HepG2 (cell line): ENCODE data around the gene RNF213. TPM values are rescaled to one million over a fixed set of nuclear protein-coding genes. Genes with fewer than 3 reads are reported as not detected.
A peak's percentile ranks its signal among the peaks of the same experiment; 100 is the strongest.

Source experiments
- ATAC-seq: fragments of 200-7000 bp; cut with Tn5 transposase; 3 replicates; pipeline ENCODE4 v1.9.1; 2020; ENCODE audit warnings: mild to moderate bottlenecking, moderate library complexity
- BruUV-seq: library from RNA; stranded (reverse); fragments of 400-500 nt; replicated peaks from 2 replicates; lab custom pipeline; 2021; lab: Mats Ljungman, UMichigan
- CTCF ChIA-PET: fragments of 300-600 bp; formaldehyde crosslinking; extraction: SDS; loops from one replicate; lab custom pipeline; 2021; ENCODE audit warnings: low total read pairs, inconsistent platforms, low intra/inter-chr PET ratio; lab: Yijun Ruan, JAX
- POLR2A ChIA-PET: fragments of 350-600 bp; sonication (Branson Sonifier 250); formaldehyde crosslinking; loops from one replicate; lab custom pipeline; 2020; ENCODE audit warnings: antibody characterized with exemption, inconsistent platforms; lab: Yijun Ruan, JAX
- DNase-seq: peaks from one replicate; pipeline ENCODE4 v3.0.0-alpha.2; 2015; ENCODE audit warnings: low spot score
- FAIRE-seq: peaks from 3 replicates; lab custom pipeline; 2011; peaks lifted over from hg19 to GRCh38; lab: Jason Lieb, UNC
- H2AFZ ChIP-seq: one replicate; pipeline ENCODE4 v1.6.1; 2011; ENCODE audit warnings: low read length, inconsistent platforms
- H3K27ac ChIP-seq: fragments of 300-600 bp; 3 replicates; pipeline ENCODE4 v1.8.0; 2011; ENCODE audit warnings: mixed run types, mild to moderate bottlenecking, mixed read lengths, low read length, inconsistent platforms; ENCODE audit not compliant: insufficient read depth; ENCODE audit errors: extremely low read length
- H3K27me3 ChIP-seq, 2 experiments: fragments of 200-600 bp in 1 of 2; 2 replicates in 1 of 2; 3 replicates in 1 of 2; pipeline versions ENCODE4 v1.6.0 to v1.8.0; 2011; ENCODE audit warnings: low read length in 2 of 2, mild to moderate bottlenecking in 2 of 2, moderate library complexity in 2 of 2, inconsistent platforms in 1 of 2; ENCODE audit not compliant: insufficient read depth in 2 of 2, control insufficient read depth in 1 of 2
- H3K36me3 ChIP-seq, 2 experiments: fragments of 200-600 bp in 1 of 2; replicated peaks in 1 of 2; 2 replicates in 1 of 2; 3 replicates in 1 of 2; pipeline versions ENCODE4 v1.5.1 to v1.8.0; 2011; ENCODE audit warnings: low read length in 2 of 2, inconsistent platforms in 1 of 2; ENCODE audit not compliant: insufficient read depth in 2 of 2, control insufficient read depth in 1 of 2
- H3K4me1 ChIP-seq: 2 replicates; pipeline ENCODE4 v1.5.1; 2012; ENCODE audit warnings: low read length, inconsistent platforms; ENCODE audit not compliant: insufficient read depth
- H3K4me2 ChIP-seq: 2 replicates; pipeline ENCODE4 v1.6.0; 2011; ENCODE audit warnings: low read depth, low read length, inconsistent platforms
- H3K4me3 ChIP-seq, 3 experiments: fragments of 200-600 bp in 1 of 3; sonication (generic), shearing (Covaris generic) in 1 of 3; replicated peaks in 1 of 3; 2 replicates each; pipeline ENCODE4 v1.5.1; 2011 to 2016; ENCODE audit warnings: low read length in 3 of 3, inconsistent platforms in 2 of 3, low read depth in 2 of 3, mild to moderate bottlenecking in 2 of 3, control low read depth in 1 of 3, mixed read lengths in 1 of 3; ENCODE audit not compliant: insufficient read depth in 1 of 3
- H3K79me2 ChIP-seq: one replicate; pipeline ENCODE4 v1.6.1; 2011; ENCODE audit warnings: low read length, inconsistent platforms; ENCODE audit not compliant: insufficient read depth
- H3K9ac ChIP-seq: 2 replicates; pipeline ENCODE4 v1.6.0; 2011; ENCODE audit warnings: mild to moderate bottlenecking, low read depth, low read length, inconsistent platforms; ENCODE audit not compliant: insufficient read depth
- H3K9me3 ChIP-seq: 2 replicates; pipeline ENCODE4 v1.5.1; 2012; ENCODE audit warnings: mild to moderate bottlenecking, low read length
- H4K20me1 ChIP-seq: 2 replicates; pipeline ENCODE4 v1.6.0; 2011; ENCODE audit warnings: inconsistent platforms, mild to moderate bottlenecking, low read length, moderate library complexity; ENCODE audit not compliant: insufficient read depth
- FOXK1 ChIP-seq: sonication (generic); formaldehyde crosslinking; IDR thresholded peaks from 2 replicates; pipeline ENCODE4 v1.4.0; 2020; ENCODE audit warnings: low read depth, missing genetic modification reagents, borderline replicate concordance
- IKZF4 ChIP-seq: sonication (generic); formaldehyde crosslinking; IDR thresholded peaks from 2 replicates; pipeline ENCODE4 v1.5.1; 2020; ENCODE audit warnings: borderline replicate concordance, mild to moderate bottlenecking, low read depth, missing genetic modification reagents; ENCODE audit errors: not compliant biosample characterization
- IRF2 ChIP-seq: IDR thresholded peaks from 2 replicates; pipeline ENCODE4 v1.6.1; 2018; ENCODE audit warnings: missing genetic modification reagents, missing compliant biosample characterization
- KLF11 ChIP-seq: IDR thresholded peaks from 2 replicates; pipeline ENCODE4 v1.6.1; 2016; ENCODE audit warnings: missing compliant biosample characterization
- MED13 ChIP-seq: sonication (generic); formaldehyde crosslinking; IDR thresholded peaks from 2 replicates; pipeline ENCODE4 v1.5.0; 2020; ENCODE audit warnings: missing genetic modification reagents
- SALL2 ChIP-seq: sonication (generic); formaldehyde crosslinking; IDR thresholded peaks from 2 replicates; pipeline ENCODE4 v1.8.1; 2023; ENCODE audit warnings: mild to moderate bottlenecking, missing genetic modification reagents, inconsistent platforms
- U2AF1 ChIP-seq: fragments of 200-400 bp; formaldehyde crosslinking; optimal IDR thresholded peaks from 2 replicates; pipeline ENCODE3; 2017; ENCODE audit warnings: mild to moderate bottlenecking, low read depth, low read length
- ZNF232 ChIP-seq: sonication (generic); formaldehyde crosslinking; IDR thresholded peaks from 2 replicates; pipeline ENCODE4 v1.4.0; 2020; ENCODE audit warnings: missing genetic modification reagents, borderline replicate concordance
- ZNF263 ChIP-seq: sonication (generic); formaldehyde crosslinking; IDR thresholded peaks from 2 replicates; pipeline ENCODE4 v1.4.0; 2020; ENCODE audit warnings: missing genetic modification reagents
- ZNF432 ChIP-seq: sonication (generic); formaldehyde crosslinking; IDR thresholded peaks from 2 replicates; pipeline ENCODE4 v1.5.0; 2020; ENCODE audit warnings: missing genetic modification reagents, mild to moderate bottlenecking, borderline replicate concordance
- ZNF788 ChIP-seq: sonication (generic); formaldehyde crosslinking; IDR thresholded peaks from 2 replicates; pipeline ENCODE4 v1.5.0; 2020; ENCODE audit warnings: mild to moderate bottlenecking, missing genetic modification reagents, borderline replicate concordance
- WGBS: methylation state at CpG from one replicate; pipeline ENCODE4 v1.1.6; 2017; ENCODE audit warnings: low lambda C conversion rate; 5-methylcytosine and 5-hydroxymethylcytosine counted together
- in situ Hi-C: cut with HindIII; loops from 2 replicates; pipeline ENCODE4 v1.10.0; 2017; ENCODE audit warnings: low pct_unique_long_range_greater_than_20kb; ENCODE audit not compliant: extremely low pct_ligation_motif_present
- intact Hi-C: fragments of 100-400 bp; cut with micrococcal nuclease; formaldehyde crosslinking; loops from one replicate; pipeline ENCODE4 v1.10.0; 2022; ENCODE audit not compliant: unreplicated experiment
- polyA plus RNA-seq, 8 experiments: library from polyadenylated mRNA; depleted of rRNA in 3 of 8; stranded (reverse) in 7 of 8; unstranded in 1 of 8; fragments of >200 nt; fragmentation: Illumina TruSeq in 4 of 8; extraction: Trizol in 4 of 8; gene quantifications; 2 replicates each; pipeline versions ENCODE4 v1.2.1 to v1.2.3, GENCODE V29; 2011 to 2016; ENCODE audit warnings: low read depth in 4 of 8, missing spikeins in 1 of 8, mixed read lengths in 1 of 8; ENCODE audit not compliant: insufficient read depth in 1 of 8
- total RNA-seq, 5 experiments: library from RNA; depleted of rRNA; stranded (reverse); fragments of >200 nt; fragmentation: Illumina TruSeq; extraction: Trizol; gene quantifications; 2 replicates each; pipeline ENCODE4 v1.2.3, GENCODE V29; 2016; ENCODE audit warnings: low read depth in 1 of 5
- TF ChIP-seq, protein P1 (sequence below): sonication (generic); formaldehyde crosslinking; IDR thresholded peaks from 2 replicates; pipeline ENCODE4 v1.4.0; 2020; ENCODE audit warnings: missing genetic modification reagents
- TF ChIP-seq, protein P2 (sequence below): sonication (generic); formaldehyde crosslinking; IDR thresholded peaks from 2 replicates; pipeline ENCODE4 v1.4.0; 2020; ENCODE audit warnings: low read depth, mild to moderate bottlenecking, missing genetic modification reagents
- TF ChIP-seq, protein P3 (sequence below): sonication (generic); formaldehyde crosslinking; IDR thresholded peaks from 2 replicates; pipeline ENCODE4 v1.4.0; 2020; ENCODE audit warnings: mild to moderate bottlenecking, low read depth, missing genetic modification reagents
- TF ChIP-seq, protein P4 (sequence below): sonication (generic); formaldehyde crosslinking; IDR thresholded peaks from 2 replicates; pipeline ENCODE4 v1.9.0; 2021; ENCODE audit warnings: missing genetic modification reagents, mild to moderate bottlenecking, borderline replicate concordance

RNF213 gene
- total and polyA plus RNA-seq, 2 of the 13 experiments (the other 11 are each of a cell fraction or from before 2014, with no cell fraction given): 38.6 to 38.7 TPM

DNA sequence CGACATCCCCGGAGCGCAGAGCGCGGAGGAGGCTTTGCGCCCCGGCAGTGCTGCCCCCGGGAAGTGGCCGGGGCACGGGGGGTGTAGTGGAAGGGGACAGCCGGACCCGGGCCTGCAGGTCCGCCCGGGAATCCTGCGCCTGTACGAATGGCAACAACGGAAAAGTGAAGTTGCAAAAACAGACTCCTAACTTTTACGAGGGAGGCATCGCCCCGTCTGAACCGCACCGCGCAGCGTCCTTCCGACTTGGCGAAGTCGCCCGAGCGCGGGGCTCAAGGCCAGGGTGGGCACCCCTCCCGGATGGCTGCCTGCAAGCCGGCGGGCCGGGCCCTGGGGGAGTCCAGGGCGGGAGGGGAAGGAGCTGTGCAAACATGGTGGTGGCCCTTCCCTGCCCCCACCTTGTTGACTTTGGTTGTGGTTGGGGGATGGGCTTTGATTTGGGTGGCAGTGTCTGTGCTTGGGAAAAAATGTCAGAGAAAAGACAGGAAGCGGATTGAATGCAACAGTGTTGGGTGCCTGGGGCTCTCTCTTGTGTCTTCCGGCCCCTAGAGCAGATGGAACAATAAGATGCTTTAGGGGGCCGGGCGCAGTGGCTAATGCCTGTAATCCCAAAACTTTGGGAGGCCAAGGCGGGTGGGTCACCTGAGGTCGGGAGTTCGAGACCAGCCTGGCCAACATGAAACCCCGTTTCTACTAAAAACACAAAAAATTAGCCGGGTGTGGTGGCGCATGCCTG is 675 bp downstream of the RNF213 start:
- peak overlapping the region; percentile 94 for H3K27ac ChIP-seq
- ATAC-seq: peak; percentile 24
- DNase-seq: peak; percentile 90
- H3K79me2 ChIP-seq: peaks cover 6% of the 10 kb centered on the region
- in situ Hi-C loops: no loop called here
- CTCF ChIA-PET: no interaction called here
- peak overlapping the region; percentile 92 for H3K9ac ChIP-seq
- intact Hi-C loops: no loop called here
- POLR2A ChIA-PET: interaction anchor here (0.6 to 3.5 kb wide), 13 partner anchors 24 to 268 kb away, joined by 3 to 31 read pairs (median 5); partner anchors contain the start of genes EIF4A3, SGSH and SLC26A11
- H4K20me1 ChIP-seq: no peaks in the 10 kb centered on the region
- H3K36me3 ChIP-seq: no peaks in the 10 kb centered on the region
- peaks cover 50% of the 10 kb centered on the region for H3K4me1 ChIP-seq
- peak overlapping the region; percentile 99 for H3K4me2 ChIP-seq
- FAIRE-seq: peak; percentile 77
- peak overlapping the region; percentile 84 to 100 (median 89) for H3K4me3 ChIP-seq
- BruUV-seq: TSS peak; percentile 51
- H3K9me3 ChIP-seq: no peaks in the 10 kb centered on the region
- H2AFZ ChIP-seq: no peak overlapping the region
- WGBS: 4% methylated on average over 44 of the region's 45 CpGs
- H3K27me3 ChIP-seq: no peaks in the 10 kb centered on the region; a peak in 1 of 5 replicates
- TF ChIP-seq ZNF432 (no peak), FOXK1 (CRISPR knock-in tag) (peak; percentile 96), ZNF232 (CRISPR knock-in tag) (peak; percentile 76; the same call in 1 of the 2 replicates), ZNF263 (CRISPR knock-in tag) (peak; percentile 75; the same call in 1 of the 2 replicates), U2AF1 (no peak), SALL2 (CRISPR knock-in tag) (no peak), IRF2 (CRISPR knock-in tag) (peak; percentile 97), KLF11 (CRISPR knock-in tag) (peak; percentile 68; the same call in 1 of the 2 replicates), MED13 (CRISPR knock-in tag) (0 out of 2 replicates have a peak, but pooled peaks have one; percentile 66), ZNF788 (peak; percentile 83; the same call in 1 of the 2 replicates), IKZF4 (CRISPR knock-in tag) (no peak)
- TF ChIP-seq, protein P1, sequence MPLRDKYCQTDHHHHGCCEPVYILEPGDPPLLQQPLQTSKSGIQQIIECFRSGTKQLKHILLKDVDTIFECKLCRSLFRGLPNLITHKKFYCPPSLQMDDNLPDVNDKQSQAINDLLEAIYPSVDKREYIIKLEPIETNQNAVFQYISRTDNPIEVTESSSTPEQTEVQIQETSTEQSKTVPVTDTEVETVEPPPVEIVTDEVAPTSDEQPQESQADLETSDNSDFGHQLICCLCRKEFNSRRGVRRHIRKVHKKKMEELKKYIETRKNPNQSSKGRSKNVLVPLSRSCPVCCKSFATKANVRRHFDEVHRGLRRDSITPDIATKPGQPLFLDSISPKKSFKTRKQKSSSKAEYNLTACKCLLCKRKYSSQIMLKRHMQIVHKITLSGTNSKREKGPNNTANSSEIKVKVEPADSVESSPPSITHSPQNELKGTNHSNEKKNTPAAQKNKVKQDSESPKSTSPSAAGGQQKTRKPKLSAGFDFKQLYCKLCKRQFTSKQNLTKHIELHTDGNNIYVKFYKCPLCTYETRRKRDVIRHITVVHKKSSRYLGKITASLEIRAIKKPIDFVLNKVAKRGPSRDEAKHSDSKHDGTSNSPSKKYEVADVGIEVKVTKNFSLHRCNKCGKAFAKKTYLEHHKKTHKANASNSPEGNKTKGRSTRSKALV: peak; percentile 91
- TF ChIP-seq, protein P2, sequence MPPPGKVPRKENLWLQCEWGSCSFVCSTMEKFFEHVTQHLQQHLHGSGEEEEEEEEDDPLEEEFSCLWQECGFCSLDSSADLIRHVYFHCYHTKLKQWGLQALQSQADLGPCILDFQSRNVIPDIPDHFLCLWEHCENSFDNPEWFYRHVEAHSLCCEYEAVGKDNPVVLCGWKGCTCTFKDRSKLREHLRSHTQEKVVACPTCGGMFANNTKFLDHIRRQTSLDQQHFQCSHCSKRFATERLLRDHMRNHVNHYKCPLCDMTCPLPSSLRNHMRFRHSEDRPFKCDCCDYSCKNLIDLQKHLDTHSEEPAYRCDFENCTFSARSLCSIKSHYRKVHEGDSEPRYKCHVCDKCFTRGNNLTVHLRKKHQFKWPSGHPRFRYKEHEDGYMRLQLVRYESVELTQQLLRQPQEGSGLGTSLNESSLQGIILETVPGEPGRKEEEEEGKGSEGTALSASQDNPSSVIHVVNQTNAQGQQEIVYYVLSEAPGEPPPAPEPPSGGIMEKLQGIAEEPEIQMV (CRISPR knock-in tag): no peak; the same call in 1 of the 2 replicates
- TF ChIP-seq, protein P3, sequence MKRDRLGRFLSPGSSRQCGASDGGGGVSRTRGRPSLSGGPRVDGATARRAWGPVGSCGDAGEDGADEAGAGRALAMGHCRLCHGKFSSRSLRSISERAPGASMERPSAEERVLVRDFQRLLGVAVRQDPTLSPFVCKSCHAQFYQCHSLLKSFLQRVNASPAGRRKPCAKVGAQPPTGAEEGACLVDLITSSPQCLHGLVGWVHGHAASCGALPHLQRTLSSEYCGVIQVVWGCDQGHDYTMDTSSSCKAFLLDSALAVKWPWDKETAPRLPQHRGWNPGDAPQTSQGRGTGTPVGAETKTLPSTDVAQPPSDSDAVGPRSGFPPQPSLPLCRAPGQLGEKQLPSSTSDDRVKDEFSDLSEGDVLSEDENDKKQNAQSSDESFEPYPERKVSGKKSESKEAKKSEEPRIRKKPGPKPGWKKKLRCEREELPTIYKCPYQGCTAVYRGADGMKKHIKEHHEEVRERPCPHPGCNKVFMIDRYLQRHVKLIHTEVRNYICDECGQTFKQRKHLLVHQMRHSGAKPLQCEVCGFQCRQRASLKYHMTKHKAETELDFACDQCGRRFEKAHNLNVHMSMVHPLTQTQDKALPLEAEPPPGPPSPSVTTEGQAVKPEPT (CRISPR knock-in tag): peak; percentile 90
- TF ChIP-seq, protein P4, sequence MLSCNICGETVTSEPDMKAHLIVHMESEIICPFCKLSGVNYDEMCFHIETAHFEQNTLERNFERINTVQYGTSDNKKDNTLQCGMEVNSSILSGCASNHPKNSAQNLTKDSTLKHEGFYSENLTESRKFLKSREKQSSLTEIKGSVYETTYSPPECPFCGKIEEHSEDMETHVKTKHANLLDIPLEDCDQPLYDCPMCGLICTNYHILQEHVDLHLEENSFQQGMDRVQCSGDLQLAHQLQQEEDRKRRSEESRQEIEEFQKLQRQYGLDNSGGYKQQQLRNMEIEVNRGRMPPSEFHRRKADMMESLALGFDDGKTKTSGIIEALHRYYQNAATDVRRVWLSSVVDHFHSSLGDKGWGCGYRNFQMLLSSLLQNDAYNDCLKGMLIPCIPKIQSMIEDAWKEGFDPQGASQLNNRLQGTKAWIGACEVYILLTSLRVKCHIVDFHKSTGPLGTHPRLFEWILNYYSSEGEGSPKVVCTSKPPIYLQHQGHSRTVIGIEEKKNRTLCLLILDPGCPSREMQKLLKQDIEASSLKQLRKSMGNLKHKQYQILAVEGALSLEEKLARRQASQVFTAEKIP (CRISPR knock-in tag): no peak
